Panc1 (cell line): Measurements from ENCODE around the gene ZACN. TPM values are rescaled to one million over a fixed set of nuclear protein-coding genes. Genes with fewer than 3 reads are reported as not detected.

Experiments used
- ATAC-seq: fragments of 200-7000 bp; cut with Tn5 transposase; 2 replicates; pipeline ENCODE4 v1.9.1; 2020; ENCODE audit warnings: mild to moderate bottlenecking, moderate library complexity
- BruUV-seq: library from RNA; stranded (reverse); fragments of 400-500 nt; replicated peaks from 2 replicates; lab custom pipeline; 2021; lab: Mats Ljungman, UMichigan
- CTCF ChIA-PET: fragments of 300-600 bp; sonication (Branson Sonifier 250); formaldehyde crosslinking; loops from one replicate; lab custom pipeline; 2022; ENCODE audit warnings: antibody characterized with exemption; lab: Charles Lee
- POLR2A ChIA-PET: fragments of 300-600 bp; sonication (Branson Sonifier 250); formaldehyde crosslinking; loops from one replicate; lab custom pipeline; 2022; ENCODE audit warnings: antibody characterized with exemption; lab: Charles Lee
- DNase-seq: peaks from one replicate; pipeline ENCODE4 v3.0.0-alpha.2; 2010; ENCODE audit warnings: low read depth, low spot score
- H3K27ac ChIP-seq: 2 replicates; pipeline ENCODE4 v1.5.1; 2011; ENCODE audit warnings: mild to moderate bottlenecking, low read length, inconsistent platforms
- H3K27me3 ChIP-seq: fragments of 200-500 bp; sonication (Bioruptor generic); 2 replicates; pipeline ENCODE4 v1.6.0; 2014; ENCODE audit warnings: low read length, inconsistent platforms; ENCODE audit not compliant: control insufficient read depth, insufficient read depth
- H3K36me3 ChIP-seq: fragments of 200-500 bp; sonication (Bioruptor generic); 2 replicates; pipeline ENCODE4 v1.5.1; 2014; ENCODE audit warnings: inconsistent platforms, mild to moderate bottlenecking, low read length, moderate library complexity; ENCODE audit not compliant: control insufficient read depth, insufficient read depth
- H3K4me1 ChIP-seq: 2 replicates; pipeline ENCODE4 v1.5.1; 2011; ENCODE audit warnings: inconsistent platforms, mild to moderate bottlenecking, low read length, moderate library complexity; ENCODE audit not compliant: control insufficient read depth, insufficient read depth
- H3K4me3 ChIP-seq, 2 experiments: 2 replicates each; pipeline ENCODE4 v1.5.1; 2011 to 2012; ENCODE audit warnings: low read depth in 2 of 2, low read length in 2 of 2, mild to moderate bottlenecking in 2 of 2, inconsistent platforms in 1 of 2, moderate library complexity in 1 of 2
- H3K9me3 ChIP-seq: fragments of 200-500 bp; sonication (Bioruptor generic); 2 replicates; pipeline ENCODE4 v1.5.1; 2014; ENCODE audit warnings: low read depth, mild to moderate bottlenecking, inconsistent platforms, low read length, moderate library complexity; ENCODE audit not compliant: control insufficient read depth, insufficient read depth
- POLR2AphosphoS5 ChIP-seq: IDR thresholded peaks from 2 replicates; pipeline ENCODE4 v1.6.1; 2012; ENCODE audit warnings: mild to moderate bottlenecking, low read depth, low read length, moderate library complexity
- SIN3A ChIP-seq: IDR thresholded peaks from 2 replicates; pipeline ENCODE4 v1.6.1; 2012; ENCODE audit warnings: low read depth, mild to moderate bottlenecking, low read length, moderate library complexity, borderline replicate concordance; ENCODE audit not compliant: insufficient read depth
- TCF7L2 ChIP-seq: IDR thresholded peaks from 2 replicates; pipeline ENCODE4 v1.6.1; 2011; ENCODE audit warnings: mild to moderate bottlenecking, low read depth, low read length, inconsistent platforms
- in situ Hi-C: cut with HindIII; loops from 2 replicates; pipeline ENCODE4 v1.10.0; 2016; ENCODE audit warnings: low sequenced_read_pairs, low pct_unique_long_range_greater_than_20kb
- intact Hi-C: fragments of 100-400 bp; cut with micrococcal nuclease; formaldehyde crosslinking; loops from one replicate; pipeline ENCODE4 v1.10.0; 2022; ENCODE audit not compliant: unreplicated experiment
- total RNA-seq: library from RNA; stranded (reverse); gene quantifications from one replicate; pipeline ENCODE4 v1.2.1, GENCODE V29; 2021; ENCODE audit not compliant: unreplicated experiment
- TF ChIP-seq, protein P1 (sequence below), 2 experiments: IDR thresholded peaks; 2 replicates each; pipeline ENCODE4 v1.6.1; 2011 to 2012; ENCODE audit warnings: low read depth in 2 of 2, control low read depth in 1 of 2, low read length in 1 of 2, mild to moderate bottlenecking in 1 of 2, moderate library complexity in 1 of 2; ENCODE audit not compliant: insufficient read depth in 1 of 2
- TF ChIP-seq, protein P2 (sequence below): fragments of 450-650 bp; IDR thresholded peaks from 2 replicates; pipeline ENCODE4 v1.5.1; 2017; ENCODE audit warnings: mild to moderate bottlenecking

Gene ZACN
- total RNA-seq, 1 experiment from 2014 or later, result not detected

DNA sequence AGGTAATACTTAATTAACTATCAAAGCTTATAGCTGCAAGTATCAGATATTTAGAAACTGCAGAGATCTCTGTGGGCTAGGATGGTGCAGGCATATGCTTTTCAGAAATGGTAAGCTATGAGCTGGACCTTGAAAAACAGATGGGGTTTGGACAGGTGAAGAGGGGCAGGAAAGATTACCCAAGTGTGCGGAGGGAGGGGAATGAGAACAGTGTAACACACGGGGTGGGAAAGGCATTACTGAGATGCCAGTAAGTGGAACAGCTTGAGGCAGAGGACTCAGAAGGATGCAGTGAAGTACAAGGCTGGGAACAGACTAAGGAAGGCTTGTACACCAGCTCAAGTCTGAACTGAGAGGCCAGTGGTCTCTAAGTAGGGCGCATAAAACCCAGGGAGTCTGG lies 29.7 kb upstream of the ZACN start:
- ATAC-seq (no peak), DNase-seq (no peak)
- Histone ChIP-seq H3K9me3 (no peaks in the 10 kb centered on the region), H3K27me3 (no peaks in the 10 kb centered on the region), H3K4me3 (no peak overlapping the region), H3K4me1 (no peaks in the 10 kb centered on the region), H3K36me3 (peaks cover 17% of the 10 kb centered on the region; the same call in 1 of the 2 replicates), H3K27ac (no peak overlapping the region)
- ChIA-PET POLR2A (no interaction called here), CTCF (no interaction called here)
- TF ChIP-seq POLR2AphosphoS5 (no peak), TCF7L2 (no peak), SIN3A (no peak)
- TF ChIP-seq, protein P1, sequence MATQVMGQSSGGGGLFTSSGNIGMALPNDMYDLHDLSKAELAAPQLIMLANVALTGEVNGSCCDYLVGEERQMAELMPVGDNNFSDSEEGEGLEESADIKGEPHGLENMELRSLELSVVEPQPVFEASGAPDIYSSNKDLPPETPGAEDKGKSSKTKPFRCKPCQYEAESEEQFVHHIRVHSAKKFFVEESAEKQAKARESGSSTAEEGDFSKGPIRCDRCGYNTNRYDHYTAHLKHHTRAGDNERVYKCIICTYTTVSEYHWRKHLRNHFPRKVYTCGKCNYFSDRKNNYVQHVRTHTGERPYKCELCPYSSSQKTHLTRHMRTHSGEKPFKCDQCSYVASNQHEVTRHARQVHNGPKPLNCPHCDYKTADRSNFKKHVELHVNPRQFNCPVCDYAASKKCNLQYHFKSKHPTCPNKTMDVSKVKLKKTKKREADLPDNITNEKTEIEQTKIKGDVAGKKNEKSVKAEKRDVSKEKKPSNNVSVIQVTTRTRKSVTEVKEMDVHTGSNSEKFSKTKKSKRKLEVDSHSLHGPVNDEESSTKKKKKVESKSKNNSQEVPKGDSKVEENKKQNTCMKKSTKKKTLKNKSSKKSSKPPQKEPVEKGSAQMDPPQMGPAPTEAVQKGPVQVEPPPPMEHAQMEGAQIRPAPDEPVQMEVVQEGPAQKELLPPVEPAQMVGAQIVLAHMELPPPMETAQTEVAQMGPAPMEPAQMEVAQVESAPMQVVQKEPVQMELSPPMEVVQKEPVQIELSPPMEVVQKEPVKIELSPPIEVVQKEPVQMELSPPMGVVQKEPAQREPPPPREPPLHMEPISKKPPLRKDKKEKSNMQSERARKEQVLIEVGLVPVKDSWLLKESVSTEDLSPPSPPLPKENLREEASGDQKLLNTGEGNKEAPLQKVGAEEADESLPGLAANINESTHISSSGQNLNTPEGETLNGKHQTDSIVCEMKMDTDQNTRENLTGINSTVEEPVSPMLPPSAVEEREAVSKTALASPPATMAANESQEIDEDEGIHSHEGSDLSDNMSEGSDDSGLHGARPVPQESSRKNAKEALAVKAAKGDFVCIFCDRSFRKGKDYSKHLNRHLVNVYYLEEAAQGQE (IDR thresholded peaks at IDR 0.05; ENCODE audit: insufficient read depth in 1 of 2, low read depth in 2 of 2, low read length in 1 of 2), result no peak
- TF ChIP-seq, protein P2, sequence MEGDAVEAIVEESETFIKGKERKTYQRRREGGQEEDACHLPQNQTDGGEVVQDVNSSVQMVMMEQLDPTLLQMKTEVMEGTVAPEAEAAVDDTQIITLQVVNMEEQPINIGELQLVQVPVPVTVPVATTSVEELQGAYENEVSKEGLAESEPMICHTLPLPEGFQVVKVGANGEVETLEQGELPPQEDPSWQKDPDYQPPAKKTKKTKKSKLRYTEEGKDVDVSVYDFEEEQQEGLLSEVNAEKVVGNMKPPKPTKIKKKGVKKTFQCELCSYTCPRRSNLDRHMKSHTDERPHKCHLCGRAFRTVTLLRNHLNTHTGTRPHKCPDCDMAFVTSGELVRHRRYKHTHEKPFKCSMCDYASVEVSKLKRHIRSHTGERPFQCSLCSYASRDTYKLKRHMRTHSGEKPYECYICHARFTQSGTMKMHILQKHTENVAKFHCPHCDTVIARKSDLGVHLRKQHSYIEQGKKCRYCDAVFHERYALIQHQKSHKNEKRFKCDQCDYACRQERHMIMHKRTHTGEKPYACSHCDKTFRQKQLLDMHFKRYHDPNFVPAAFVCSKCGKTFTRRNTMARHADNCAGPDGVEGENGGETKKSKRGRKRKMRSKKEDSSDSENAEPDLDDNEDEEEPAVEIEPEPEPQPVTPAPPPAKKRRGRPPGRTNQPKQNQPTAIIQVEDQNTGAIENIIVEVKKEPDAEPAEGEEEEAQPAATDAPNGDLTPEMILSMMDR, result no peak
- intact Hi-C loops (no loop called here), in situ Hi-C loops (no loop called here)
- no TSS peak for BruUV-seq

DNA sequence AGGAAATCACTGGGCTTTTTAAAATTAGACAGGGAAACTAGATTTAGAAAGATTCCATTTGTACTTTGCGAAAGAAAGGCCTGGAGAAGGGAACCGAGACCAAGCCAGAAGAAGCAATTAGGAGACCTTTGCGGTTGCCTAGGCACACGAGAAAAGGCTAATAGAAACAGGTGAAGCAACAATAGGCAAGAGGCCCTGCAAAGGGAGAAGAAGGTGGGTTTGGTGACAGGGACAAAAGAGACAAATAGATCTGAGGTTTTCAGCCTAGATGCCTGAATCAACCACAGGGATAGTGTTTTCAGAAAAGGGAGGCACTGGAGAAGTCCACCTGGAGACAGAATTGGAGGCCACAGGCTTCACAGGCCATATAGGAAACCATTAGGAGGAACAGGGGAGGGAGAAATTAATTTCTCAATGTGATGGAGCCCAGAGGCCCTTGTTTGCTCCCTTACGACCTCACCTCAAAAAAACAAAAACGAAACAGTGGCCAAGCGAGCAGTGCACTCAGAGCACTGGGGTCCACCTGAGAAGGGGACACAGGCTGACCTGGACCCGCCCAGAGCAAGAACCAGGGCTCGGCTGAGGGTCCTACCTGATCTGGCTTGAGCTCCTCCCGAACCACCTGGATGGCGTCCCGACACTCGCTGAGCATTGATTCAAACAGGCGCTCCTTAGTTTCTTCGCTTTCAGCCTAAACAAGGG lies 29.0 kb upstream of the ZACN start:
- no peaks in the 10 kb centered on the region for H3K9me3 ChIP-seq
- H3K36me3 ChIP-seq, result peaks cover 16% of the 10 kb centered on the region; the same call in 1 of the 2 replicates
- intact Hi-C loops, result no loop called here

More for the DNA sequence above, 29.0 kb upstream of the ZACN start:
- POLR2A ChIA-PET, result no interaction called here
- no TSS peak for BruUV-seq
- no peaks in the 10 kb centered on the region for H3K4me1 ChIP-seq
- H3K4me3 ChIP-seq, result no peak overlapping the region
- DNase-seq (no peak), ATAC-seq (no peak)
- CTCF ChIA-PET, result no interaction called here
- H3K27me3 ChIP-seq, result no peaks in the 10 kb centered on the region
- no peak overlapping the region for H3K27ac ChIP-seq
- in situ Hi-C loops, result loop anchor here (25.0 kb wide), 1 partner anchor 113 kb away; the partner anchor contains the start of gene FBF1
- TF ChIP-seq TCF7L2 (no peak), POLR2AphosphoS5 (no peak), SIN3A (no peak)
- TF ChIP-seq, protein P2, result no peak
- TF ChIP-seq, protein P1 (IDR thresholded peaks at IDR 0.05; ENCODE audit: insufficient read depth in 1 of 2, low read depth in 2 of 2, low read length in 1 of 2), result no peak
